ENCODE results near the gene MAD1L1.
"Not testable (repeated sequence)": the region's sequence is repeated elsewhere in the genome, so short reads cannot be mapped to it uniquely, and the experiment has no call there.

The MAD1L1 gene

DNA sequence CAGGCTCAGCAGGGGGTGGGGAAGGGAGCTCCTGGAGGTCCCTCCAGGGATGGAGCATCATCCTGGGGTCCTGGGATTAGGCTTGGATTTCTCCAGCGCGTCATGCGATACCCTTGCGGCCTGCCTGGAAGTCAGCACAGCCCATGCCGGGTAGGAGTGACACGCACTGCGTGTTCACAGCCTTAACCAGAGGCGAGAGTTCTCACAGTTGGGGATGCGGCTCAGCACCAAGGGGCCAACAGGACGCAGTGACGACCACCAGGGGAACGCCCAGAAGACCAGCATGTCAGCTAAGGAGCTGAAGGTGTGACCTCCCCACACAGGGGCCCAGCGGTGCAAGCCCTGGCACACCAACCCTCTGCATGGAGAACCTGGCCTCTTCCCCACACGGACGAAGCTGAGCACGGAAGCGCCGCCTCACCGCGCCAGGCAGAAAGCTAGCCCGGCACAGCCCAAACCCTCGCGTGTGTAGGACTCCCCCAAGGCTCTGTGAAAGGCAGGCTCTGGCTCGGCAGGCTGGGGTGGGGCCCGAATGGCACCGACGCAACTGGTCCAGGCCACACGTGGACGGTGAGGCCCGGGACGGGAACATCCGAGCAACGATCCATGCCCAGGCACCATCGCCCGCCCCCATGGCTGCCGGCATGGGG, 364.1 kb downstream of the MAD1L1 start:
- no peaks in the 10 kb centered on the region for H3K27me3 ChIP-seq (ENCODE audit: control insufficient read depth, insufficient read depth, low read length)
- H3K9ac ChIP-seq (ENCODE audit: low read depth, low read length), result no peak overlapping the region
- peaks cover 8% of the 10 kb centered on the region for H3K36me3 ChIP-seq (ENCODE audit: control insufficient read depth, insufficient read depth, low read length)
- H3K4me1 ChIP-seq (ENCODE audit: control insufficient read depth, insufficient read depth, low read length), result no peaks in the 10 kb centered on the region
- H3K9me3 ChIP-seq (ENCODE audit: control insufficient read depth, insufficient read depth, low read length), result no peaks in the 10 kb centered on the region
- H3K4me3 ChIP-seq (ENCODE audit: low read depth, low read length), result no peak overlapping the region

DNA sequence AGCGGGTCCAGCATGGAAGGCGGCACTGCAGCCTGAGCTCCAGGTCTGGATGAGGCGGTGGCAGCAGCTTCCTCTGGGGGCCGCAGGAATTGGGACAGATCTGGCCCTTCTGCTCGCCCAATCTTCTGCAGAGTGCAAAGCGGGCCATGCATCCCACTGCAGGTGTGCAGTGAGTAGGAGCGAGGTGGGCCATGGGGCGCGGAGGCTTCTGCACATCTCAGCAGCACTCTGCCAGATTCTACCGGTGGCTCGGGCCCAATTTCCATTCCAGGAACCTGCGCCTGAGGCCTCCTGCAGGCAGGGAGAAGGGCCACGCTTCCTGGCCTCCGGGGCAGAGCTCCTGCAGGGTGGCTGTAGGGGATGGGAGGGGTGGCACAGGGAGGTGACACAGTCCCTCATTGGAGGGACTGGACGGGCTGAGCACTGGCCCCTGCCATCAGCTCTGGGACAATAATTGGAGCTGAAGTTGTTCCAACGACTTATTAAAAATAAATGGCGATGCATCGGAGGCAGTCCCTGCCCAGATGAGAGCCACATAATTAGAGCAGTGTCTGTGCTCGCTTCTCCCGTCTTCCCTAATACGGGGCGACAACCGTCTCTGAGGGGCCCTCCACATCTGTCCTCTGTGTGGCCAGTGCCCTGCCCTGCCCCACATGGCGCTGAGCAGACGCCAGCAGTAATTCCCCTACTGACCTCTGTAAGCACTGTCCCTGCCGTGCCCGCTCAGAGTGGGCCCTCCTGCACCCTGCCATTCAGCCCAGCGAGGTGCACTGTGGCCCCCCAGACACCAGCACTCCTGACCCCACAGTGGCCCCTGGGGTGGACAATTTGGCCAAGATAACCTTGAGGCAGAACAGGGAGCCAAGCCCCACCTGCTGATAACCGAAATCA, 365.1 kb downstream of the MAD1L1 start:
- no peaks in the 10 kb centered on the region for H3K27me3 ChIP-seq (ENCODE audit: control insufficient read depth, insufficient read depth, low read length)
- H3K4me3 ChIP-seq (ENCODE audit: low read depth, low read length), result no peak overlapping the region
- H3K36me3 ChIP-seq (ENCODE audit: control insufficient read depth, insufficient read depth, low read length), result peaks cover 8% of the 10 kb centered on the region
- H3K4me1 ChIP-seq (ENCODE audit: control insufficient read depth, insufficient read depth, low read length), result no peaks in the 10 kb centered on the region
- H3K9ac ChIP-seq (ENCODE audit: low read depth, low read length), result no peak overlapping the region
- no peaks in the 10 kb centered on the region for H3K9me3 ChIP-seq (ENCODE audit: control insufficient read depth, insufficient read depth, low read length)

DNA sequence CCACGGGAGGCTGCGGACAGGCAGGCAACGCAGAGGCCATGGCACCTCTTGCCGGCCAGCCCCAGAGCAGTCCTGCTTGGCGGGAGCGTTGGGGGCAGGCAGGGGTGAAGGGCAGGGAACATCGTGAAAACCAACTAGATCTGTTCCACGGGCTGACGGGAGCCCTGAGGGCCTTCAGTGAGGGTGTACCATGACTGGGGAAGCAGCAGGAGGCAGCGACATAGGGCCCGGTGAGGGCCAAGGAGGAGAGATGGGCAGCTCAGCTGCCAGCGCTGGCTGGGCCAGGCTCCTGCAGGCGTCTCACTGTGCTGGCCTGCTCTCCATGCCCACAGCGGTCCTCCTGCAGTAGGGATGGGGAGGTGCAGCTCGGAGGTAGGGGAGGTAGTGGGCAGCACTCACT, 366.1 kb downstream of the MAD1L1 start:
- H3K9ac ChIP-seq (ENCODE audit: low read depth, low read length), result no peak overlapping the region
- H3K4me3 ChIP-seq (ENCODE audit: low read depth, low read length), result no peak overlapping the region
- H3K36me3 ChIP-seq (ENCODE audit: control insufficient read depth, insufficient read depth, low read length), result peaks cover 5% of the 10 kb centered on the region
- H3K4me1 ChIP-seq (ENCODE audit: control insufficient read depth, insufficient read depth, low read length), result no peaks in the 10 kb centered on the region
- H3K9me3 ChIP-seq (ENCODE audit: control insufficient read depth, insufficient read depth, low read length), result no peaks in the 10 kb centered on the region
- H3K27me3 ChIP-seq (ENCODE audit: control insufficient read depth, insufficient read depth, low read length), result no peaks in the 10 kb centered on the region

DNA sequence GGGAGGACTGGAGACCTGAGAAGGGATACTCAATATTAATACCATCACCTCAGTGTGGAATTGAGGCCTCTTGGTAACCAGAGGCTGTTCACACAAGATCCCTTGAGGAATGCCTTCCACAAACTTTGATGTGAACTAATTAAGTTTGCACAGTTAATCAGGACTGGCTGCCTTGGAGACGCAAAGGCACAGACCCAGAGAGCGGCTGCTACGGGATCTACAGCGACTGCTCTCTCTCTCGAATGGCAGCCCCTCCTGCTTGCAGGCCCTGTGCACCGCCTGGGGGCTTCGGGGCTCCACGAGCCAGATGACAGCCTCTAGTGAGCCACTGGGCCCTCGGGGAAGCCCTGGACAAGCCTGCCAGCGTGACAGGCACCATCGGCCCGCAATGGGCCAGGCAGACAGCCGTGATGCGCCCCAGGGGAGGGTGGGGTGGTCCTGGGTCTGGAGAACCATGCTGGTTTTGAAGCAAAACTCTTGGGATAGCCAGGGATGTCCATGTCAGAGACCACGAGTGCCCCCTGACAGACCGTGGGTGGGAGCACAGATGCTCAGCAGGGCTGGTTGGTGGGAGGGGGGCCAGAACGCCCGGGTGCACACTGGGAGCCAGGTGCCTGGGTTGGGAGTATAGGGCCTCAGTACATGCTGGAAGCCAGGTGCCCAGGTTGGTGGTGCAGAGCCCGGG, 367.0 kb downstream of the MAD1L1 start:
- Histone ChIP-seq H3K27me3 (ENCODE audit: control insufficient read depth, insufficient read depth, low read length) (no peaks in the 10 kb centered on the region), H3K9ac (ENCODE audit: low read depth, low read length) (no peak overlapping the region), H3K36me3 (ENCODE audit: control insufficient read depth, insufficient read depth, low read length) (peaks cover 5% of the 10 kb centered on the region), H3K9me3 (ENCODE audit: control insufficient read depth, insufficient read depth, low read length) (no peaks in the 10 kb centered on the region), H3K4me3 (ENCODE audit: low read depth, low read length) (no peak overlapping the region), H3K4me1 (ENCODE audit: control insufficient read depth, insufficient read depth, low read length) (no peaks in the 10 kb centered on the region)

DNA sequence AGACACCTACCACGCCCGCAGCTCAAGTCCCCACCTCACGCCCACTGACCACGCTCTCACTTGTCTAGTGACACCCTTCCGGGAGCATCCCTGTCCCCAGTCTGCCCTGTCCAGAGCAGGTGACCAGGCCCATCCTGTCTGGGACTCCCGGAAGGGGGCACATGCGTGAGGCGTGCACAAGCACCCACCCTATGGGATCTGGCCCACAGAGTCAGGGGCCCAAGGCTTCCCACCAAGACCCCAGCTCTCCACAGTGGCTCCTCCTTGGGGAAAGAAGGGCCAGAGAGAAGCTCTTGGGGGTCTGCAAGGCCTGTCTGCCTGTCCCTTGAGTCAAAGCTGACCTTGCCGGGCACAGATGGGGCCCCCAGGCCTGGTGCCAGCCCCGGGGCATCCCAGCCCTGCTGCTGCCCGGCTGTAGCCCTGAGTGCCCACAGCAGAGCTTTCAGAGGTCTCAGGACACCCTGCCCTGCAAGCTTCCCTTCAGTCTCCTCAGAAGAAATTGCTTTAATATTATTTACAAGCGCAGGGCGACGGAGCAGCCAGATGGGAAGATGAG, 367.7 kb downstream of the MAD1L1 start:
- no peak overlapping the region for H3K9ac ChIP-seq (ENCODE audit: low read depth, low read length)
- no peaks in the 10 kb centered on the region for H3K4me1 ChIP-seq (ENCODE audit: control insufficient read depth, insufficient read depth, low read length)
- H3K4me3 ChIP-seq (ENCODE audit: low read depth, low read length), result no peak overlapping the region
- H3K9me3 ChIP-seq (ENCODE audit: control insufficient read depth, insufficient read depth, low read length), result no peaks in the 10 kb centered on the region
- H3K36me3 ChIP-seq (ENCODE audit: control insufficient read depth, insufficient read depth, low read length), result peaks cover 5% of the 10 kb centered on the region
- no peaks in the 10 kb centered on the region for H3K27me3 ChIP-seq (ENCODE audit: control insufficient read depth, insufficient read depth, low read length)

DNA sequence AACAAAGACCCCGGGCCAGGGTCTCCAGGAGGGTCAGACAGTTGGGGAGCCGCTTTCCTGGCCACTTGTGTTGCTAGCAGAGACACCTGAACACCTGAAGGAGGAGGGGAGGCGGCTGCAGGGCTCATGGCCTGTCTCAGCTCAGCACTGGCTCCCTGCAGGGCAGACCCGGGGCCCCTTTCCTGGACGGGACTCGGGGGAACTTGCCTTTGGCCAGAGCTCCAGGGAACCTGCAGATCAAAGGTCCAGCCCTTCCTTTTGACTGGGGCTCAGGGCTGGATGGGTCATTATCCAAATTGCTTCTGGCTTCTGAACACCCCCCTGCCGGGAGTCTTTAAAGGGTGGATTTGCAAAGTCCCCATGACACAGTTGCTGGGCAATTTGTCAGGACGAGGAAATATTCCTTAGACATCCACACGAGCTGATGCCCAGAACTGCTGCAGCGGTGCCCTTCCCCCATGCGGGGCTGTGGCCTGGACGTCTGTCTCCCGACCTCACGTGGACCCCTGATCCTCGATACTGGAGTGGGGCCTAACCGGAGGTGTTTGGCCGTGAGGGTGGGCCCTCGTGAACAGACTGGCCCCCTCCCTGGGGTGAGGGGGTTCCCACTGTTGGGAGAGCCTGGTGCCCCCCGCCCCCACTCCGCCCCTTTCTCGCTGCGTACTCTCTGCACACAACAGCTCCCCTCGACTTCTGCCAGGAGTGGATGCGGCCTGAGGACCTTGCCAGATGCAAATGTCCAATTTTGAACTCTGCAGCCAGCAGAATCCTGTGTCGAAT, 368.4 kb downstream of the MAD1L1 start:
- Histone ChIP-seq H3K9me3 (ENCODE audit: control insufficient read depth, insufficient read depth, low read length) (no peaks in the 10 kb centered on the region), H3K9ac (ENCODE audit: low read depth, low read length) (peak overlapping the region; percentile 5), H3K4me3 (ENCODE audit: low read depth, low read length) (no peak overlapping the region), H3K4me1 (ENCODE audit: control insufficient read depth, insufficient read depth, low read length) (no peaks in the 10 kb centered on the region), H3K27me3 (ENCODE audit: control insufficient read depth, insufficient read depth, low read length) (no peaks in the 10 kb centered on the region), H3K36me3 (ENCODE audit: control insufficient read depth, insufficient read depth, low read length) (peaks cover 5% of the 10 kb centered on the region)

DNA sequence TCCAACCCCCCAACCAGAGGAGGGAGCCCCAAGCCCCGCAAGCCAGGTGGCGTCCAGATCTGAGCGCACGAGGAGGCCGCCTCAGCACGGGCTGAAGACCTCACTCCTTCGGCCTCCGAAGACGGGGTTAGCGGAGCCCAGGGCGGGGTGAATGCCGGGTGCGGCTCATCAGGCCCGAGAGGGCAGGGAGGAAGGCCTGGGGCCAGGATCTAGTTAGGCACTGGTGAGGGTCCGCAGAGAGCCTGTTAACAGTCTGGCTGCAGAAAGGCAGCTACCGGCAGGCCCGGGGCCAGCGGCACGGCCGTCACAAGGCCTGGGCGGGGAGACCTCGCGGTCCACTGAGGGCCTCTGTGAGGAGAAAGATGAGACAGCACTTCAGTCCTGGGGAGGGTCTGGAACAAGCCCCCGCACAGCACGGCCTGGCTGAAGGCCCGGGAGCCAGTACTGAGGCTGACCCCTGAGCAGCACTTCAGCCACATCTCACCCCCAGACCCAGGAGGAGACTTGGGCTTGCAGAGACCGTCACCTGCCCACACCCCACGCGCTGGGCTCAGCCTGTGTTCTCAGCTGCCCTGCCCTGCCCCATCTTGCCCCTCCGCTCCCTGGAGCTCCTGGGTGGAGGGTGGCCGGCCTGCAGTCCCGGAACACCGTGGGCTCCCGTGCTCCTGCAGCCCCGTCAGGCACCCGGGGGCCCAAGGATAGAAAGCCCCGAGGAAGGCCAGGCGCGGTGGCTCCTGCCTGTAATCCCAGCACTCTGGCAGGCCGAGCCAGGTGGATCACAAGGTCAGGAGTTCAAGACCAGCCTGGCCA, 369.4 kb downstream of the MAD1L1 start:
- H3K9ac ChIP-seq (ENCODE audit: low read depth, low read length), result no peak overlapping the region
- H3K27me3 ChIP-seq (ENCODE audit: control insufficient read depth, insufficient read depth, low read length), result no peaks in the 10 kb centered on the region
- no peaks in the 10 kb centered on the region for H3K9me3 ChIP-seq (ENCODE audit: control insufficient read depth, insufficient read depth, low read length)
- peaks cover 5% of the 10 kb centered on the region for H3K36me3 ChIP-seq (ENCODE audit: control insufficient read depth, insufficient read depth, low read length)
- H3K4me1 ChIP-seq (ENCODE audit: control insufficient read depth, insufficient read depth, low read length), result no peaks in the 10 kb centered on the region
- no peak overlapping the region for H3K4me3 ChIP-seq (ENCODE audit: low read depth, low read length)

DNA sequence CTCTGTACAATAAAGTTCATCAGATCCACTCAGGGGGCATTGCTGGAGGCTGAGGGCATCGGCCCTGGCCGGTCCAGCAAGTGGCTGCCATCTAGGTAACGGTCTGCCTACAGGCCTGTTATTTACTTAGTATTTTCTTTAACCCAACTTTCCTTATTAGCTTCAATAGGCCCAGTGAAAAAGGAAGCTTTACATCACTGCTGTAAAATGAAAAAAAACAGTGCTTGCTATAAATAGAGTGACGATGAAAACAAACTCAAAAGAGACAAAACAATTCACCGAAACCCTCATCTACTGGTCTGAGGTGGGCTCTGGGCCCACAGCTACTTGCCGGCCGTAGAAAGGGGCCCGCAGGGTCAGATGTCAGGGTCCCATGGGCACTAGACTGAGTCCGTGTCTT, 370.2 kb downstream of the MAD1L1 start:
- H3K36me3 ChIP-seq (ENCODE audit: control insufficient read depth, insufficient read depth, low read length), result peaks cover 5% of the 10 kb centered on the region
- H3K4me3 ChIP-seq (ENCODE audit: low read depth, low read length), result no peak overlapping the region
- no peaks in the 10 kb centered on the region for H3K9me3 ChIP-seq (ENCODE audit: control insufficient read depth, insufficient read depth, low read length)
- H3K4me1 ChIP-seq (ENCODE audit: control insufficient read depth, insufficient read depth, low read length), result no peaks in the 10 kb centered on the region
- no peaks in the 10 kb centered on the region for H3K27me3 ChIP-seq (ENCODE audit: control insufficient read depth, insufficient read depth, low read length)
- no peak overlapping the region for H3K9ac ChIP-seq (ENCODE audit: low read depth, low read length)

DNA sequence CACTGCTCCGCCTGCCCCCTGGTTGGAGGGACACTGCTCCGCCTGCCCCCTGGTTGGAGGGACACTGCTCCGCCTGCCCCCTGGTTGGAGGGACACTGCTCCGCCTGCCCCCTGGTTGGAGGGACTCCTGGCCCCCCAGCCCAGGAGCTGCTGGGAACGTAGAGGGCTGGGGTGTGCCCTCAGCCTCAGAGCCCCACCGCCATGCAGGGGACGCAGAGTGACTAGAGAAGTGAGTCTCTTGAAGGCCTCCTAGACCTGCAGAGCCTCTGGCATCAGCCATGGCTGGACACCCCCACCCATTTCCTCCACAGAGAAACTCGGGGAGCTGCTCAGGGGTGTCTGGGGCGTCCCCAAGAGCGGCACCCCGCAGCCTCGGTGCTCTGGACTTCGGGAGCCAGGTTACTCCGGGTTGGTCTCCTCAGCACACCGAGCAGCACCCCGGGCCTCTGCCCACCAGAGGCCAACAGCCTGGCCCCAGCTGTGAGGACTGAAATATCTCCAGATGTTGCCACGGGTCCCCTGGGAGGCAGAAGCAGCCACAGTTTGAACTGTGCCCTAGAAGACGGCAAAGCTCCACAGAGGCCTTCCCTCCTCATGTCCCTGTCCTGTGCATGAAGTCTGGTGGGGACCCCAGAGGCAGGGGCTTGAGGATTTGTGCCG, 370.8 kb downstream of the MAD1L1 start:
- no peaks in the 10 kb centered on the region for H3K27me3 ChIP-seq (ENCODE audit: control insufficient read depth, insufficient read depth, low read length)
- no peak overlapping the region for H3K4me3 ChIP-seq (ENCODE audit: low read depth, low read length)
- H3K4me1 ChIP-seq (ENCODE audit: control insufficient read depth, insufficient read depth, low read length), result no peaks in the 10 kb centered on the region
- H3K9me3 ChIP-seq (ENCODE audit: control insufficient read depth, insufficient read depth, low read length), result no peaks in the 10 kb centered on the region
- peaks cover 5% of the 10 kb centered on the region for H3K36me3 ChIP-seq (ENCODE audit: control insufficient read depth, insufficient read depth, low read length)
- H3K9ac ChIP-seq (ENCODE audit: low read depth, low read length), result no peak overlapping the region

DNA sequence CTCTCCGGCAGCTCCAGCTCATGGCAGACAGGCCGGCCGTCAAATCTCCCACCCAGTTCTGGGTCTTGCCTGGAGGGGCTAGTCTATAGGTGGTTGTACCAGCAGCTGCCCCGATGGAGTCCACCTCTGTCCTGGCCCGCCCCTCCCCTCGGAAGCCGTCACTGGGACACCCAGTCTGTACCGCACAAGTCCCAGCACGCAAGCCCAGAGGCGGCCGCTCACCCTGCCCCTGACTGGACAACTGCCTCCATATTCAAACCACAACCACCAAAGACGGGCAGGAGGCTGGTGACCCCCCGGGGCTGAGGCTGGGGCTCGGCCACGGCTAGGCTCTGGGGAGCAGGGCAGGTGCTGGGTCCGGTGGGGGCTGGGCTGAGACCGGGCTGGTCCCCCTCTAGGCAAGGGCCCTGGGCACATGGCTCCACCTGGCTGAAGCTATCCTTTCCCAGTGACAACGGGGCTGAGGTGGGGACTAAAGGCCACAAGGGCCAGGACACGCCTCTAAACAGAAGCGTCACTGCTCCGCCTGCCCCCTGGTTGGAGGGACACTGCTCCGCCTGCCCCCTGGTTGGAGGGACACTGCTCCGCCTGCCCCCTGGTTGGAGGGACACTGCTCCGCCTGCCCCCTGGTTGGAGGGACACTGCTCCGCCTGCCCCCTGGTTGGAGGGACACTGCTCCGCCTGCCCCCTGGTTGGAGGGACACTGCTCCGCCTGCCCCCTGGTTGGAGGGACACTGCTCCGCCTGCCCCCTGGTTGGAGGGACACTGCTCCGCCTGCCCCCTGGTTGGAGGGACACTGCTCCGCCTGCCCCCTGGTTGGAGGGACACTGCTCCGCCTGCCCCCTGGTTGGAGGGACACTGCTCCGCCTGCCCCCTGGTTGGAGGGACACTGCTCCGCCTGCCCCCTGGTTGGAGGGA, 371.6 kb downstream of the MAD1L1 start:
- H3K9me3 ChIP-seq (ENCODE audit: control insufficient read depth, insufficient read depth, low read length); H3K4me3 ChIP-seq (ENCODE audit: low read depth, low read length); H3K9ac ChIP-seq (ENCODE audit: low read depth, low read length); H3K4me1 ChIP-seq (ENCODE audit: control insufficient read depth, insufficient read depth, low read length); H3K27me3 ChIP-seq (ENCODE audit: control insufficient read depth, insufficient read depth, low read length); H3K36me3 ChIP-seq (ENCODE audit: control insufficient read depth, insufficient read depth, low read length): not testable (repeated sequence)
